Caco-2 (cell line): ENCODE measurements around the gene HAUS7. TPM values are rescaled to one million over a fixed set of nuclear protein-coding genes. Genes with fewer than 3 reads are reported as not detected.
A peak's percentile ranks its signal among the peaks of the same experiment; 100 is the strongest.

ENCODE experiments used
- BruUV-seq: library from RNA; stranded (reverse); fragments of 400-500 nt; replicated peaks from 2 replicates; lab custom pipeline; 2021; lab: Mats Ljungman, UMichigan
- CTCF ChIA-PET: fragments of 300-600 bp; sonication (Branson Sonifier 250); formaldehyde crosslinking; loops from one replicate; lab custom pipeline; 2022; ENCODE audit warnings: antibody characterized with exemption; lab: Charles Lee
- POLR2A ChIA-PET: fragments of 300-600 bp; sonication (Branson Sonifier 250); formaldehyde crosslinking; loops from one replicate; lab custom pipeline; 2022; ENCODE audit warnings: antibody characterized with exemption; lab: Charles Lee
- DNase-seq, 2 experiments: peaks; one replicate each; pipeline versions ENCODE4 v3.0.0 to v3.0.0-alpha.2; 2020 to 2022
- H3K27me3 ChIP-seq: replicated peaks from 2 replicates; pipeline ENCODE4 v1.6.0; 2011; ENCODE audit warnings: low read length; ENCODE audit not compliant: control insufficient read depth, insufficient read depth
- H3K36me3 ChIP-seq: 2 replicates; pipeline ENCODE4 v1.5.1; 2011; ENCODE audit warnings: low read length; ENCODE audit not compliant: control insufficient read depth, insufficient read depth
- H3K4me1 ChIP-seq: fragments of 250-450 bp; sonication (Bioruptor Pico); 2 replicates; pipeline ENCODE4 v1.5.1; 2020; ENCODE audit warnings: mild to moderate bottlenecking
- H3K4me3 ChIP-seq: 2 replicates; pipeline ENCODE4 v1.5.1; 2011; ENCODE audit warnings: low read depth, mild to moderate bottlenecking, control low read depth, low read length
- H3K9me3 ChIP-seq: fragments of 250-450 bp; sonication (Bioruptor Pico); 2 replicates; pipeline ENCODE4 v1.5.1; 2020; ENCODE audit warnings: mild to moderate bottlenecking, moderate library complexity
- H3K27ac Mint-ChIP-seq: one replicate; pipeline ENCODE4 v1.8.0; 2022; ENCODE audit warnings: mixed read lengths; ENCODE audit not compliant: unreplicated experiment
- H3K27me3 Mint-ChIP-seq: one replicate; pipeline ENCODE4 v1.8.0; 2022; ENCODE audit warnings: mixed read lengths; ENCODE audit not compliant: insufficient read depth, unreplicated experiment
- H3K36me3 Mint-ChIP-seq: one replicate; pipeline ENCODE4 v1.8.0; 2022; ENCODE audit warnings: mild to moderate bottlenecking, mixed read lengths; ENCODE audit not compliant: insufficient read depth, unreplicated experiment
- H3K4me1 Mint-ChIP-seq: one replicate; pipeline ENCODE4 v1.8.0; 2022; ENCODE audit warnings: low read depth, mixed read lengths; ENCODE audit not compliant: unreplicated experiment
- H3K4me3 Mint-ChIP-seq: one replicate; pipeline ENCODE4 v1.8.0; 2022; ENCODE audit warnings: mild to moderate bottlenecking, moderate library complexity, mixed read lengths; ENCODE audit not compliant: unreplicated experiment
- H3K9me3 Mint-ChIP-seq: one replicate; pipeline ENCODE4 v1.8.0; 2022; ENCODE audit warnings: mixed read lengths; ENCODE audit not compliant: unreplicated experiment
- CTCF ChIP-seq, 2 experiments: fragments of 200-600 bp in 1 of 2; IDR thresholded peaks; 1 replicate in 1 of 2; 2 replicates in 1 of 2; pipeline versions ENCODE4 v1.5.1 to v1.8.0; 2011 to 2022; ENCODE audit warnings: antibody characterized with exemption in 1 of 2, control low read depth in 1 of 2, inconsistent platforms in 1 of 2, low read depth in 1 of 2, low read length in 1 of 2, mild to moderate bottlenecking in 1 of 2, moderate library complexity in 1 of 2; ENCODE audit not compliant: insufficient read depth in 1 of 2, severe bottlenecking in 1 of 2, unreplicated experiment in 1 of 2
- intact Hi-C: fragments of 100-400 bp; cut with micrococcal nuclease; formaldehyde crosslinking; loops from one replicate; pipeline ENCODE4 v1.10.0; 2022; ENCODE audit not compliant: unreplicated experiment
- total RNA-seq: library from RNA; stranded (reverse); gene quantifications from 2 replicates; pipeline ENCODE4 v1.2.3, GENCODE V29; 2022

Gene HAUS7
- total RNA-seq, 1 experiment from 2014 or later: 34.0 TPM

- intact Hi-C loops: loop anchor here (1.0 kb wide), 1 partner anchor 14 kb away; no protein-coding TSS in a partner anchor
- TF ChIP-seq CTCF (IDR thresholded peaks at IDR 0.05; ENCODE audit: insufficient read depth in 1 of 2, low read depth in 1 of 2, low read length in 1 of 2, severe bottlenecking in 1 of 2, unreplicated experiment in 1 of 2): no peak
- peak overlapping the region; percentile 45 for H3K27ac Mint-ChIP-seq
- Histone ChIP-seq H3K9me3 (no peaks in the 10 kb centered on the region), H3K36me3 (no peaks in the 10 kb centered on the region), H3K27me3 (no peaks in the 10 kb centered on the region), H3K4me3 (no peak overlapping the region), H3K4me1 (peaks cover 35% of the 10 kb centered on the region)
- ChIA-PET POLR2A (no interaction called here), CTCF (interaction anchor here (0.7 to 2.9 kb wide), 4 partner anchors 9 to 18 kb away, joined by 3 to 14 read pairs (median 3); partner anchors contain the start of gene HAUS7)
- BruUV-seq: no TSS peak
- no peaks in the 10 kb centered on the region for H3K9me3 Mint-ChIP-seq
- H3K4me1 Mint-ChIP-seq: no peaks in the 10 kb centered on the region
- DNase-seq: peak; percentile 72 to 87
- no peaks in the 10 kb centered on the region for H3K27me3 Mint-ChIP-seq
- no peaks in the 10 kb centered on the region for H3K36me3 Mint-ChIP-seq
- H3K4me3 Mint-ChIP-seq: peak overlapping the region; percentile 47
Measured at GRCh38 chrX:153488231-153488914, 18.0 kb upstream of the HAUS7 start.

- Mint-ChIP-seq H3K36me3 (no peaks in the 10 kb centered on the region), H3K4me3 (no peak overlapping the region), H3K4me1 (no peaks in the 10 kb centered on the region), H3K27ac (peak overlapping the region; percentile 45), H3K27me3 (no peaks in the 10 kb centered on the region), H3K9me3 (no peaks in the 10 kb centered on the region)
- ChIA-PET POLR2A (no interaction called here), CTCF (no interaction called here)
- H3K9me3 ChIP-seq: no peaks in the 10 kb centered on the region
- no TSS peak for BruUV-seq
- H3K4me3 ChIP-seq: no peak overlapping the region
- TF ChIP-seq CTCF (IDR thresholded peaks at IDR 0.05; ENCODE audit: insufficient read depth in 1 of 2, low read depth in 1 of 2, low read length in 1 of 2, severe bottlenecking in 1 of 2, unreplicated experiment in 1 of 2): no peak
- H3K36me3 ChIP-seq: no peaks in the 10 kb centered on the region
- no peak for DNase-seq
- intact Hi-C loops: loop anchor here (1.0 kb wide), 1 partner anchor 13 kb away; no protein-coding TSS in a partner anchor
- peaks cover 35% of the 10 kb centered on the region for H3K4me1 ChIP-seq
- no peaks in the 10 kb centered on the region for H3K27me3 ChIP-seq
Measured at GRCh38 chrX:153487590-153488071, 17.3 kb upstream of the HAUS7 start.

GRCh38 chrX:153486171-153486570 lies 15.8 kb upstream of the HAUS7 start:
- Mint-ChIP-seq H3K4me1 (no peaks in the 10 kb centered on the region), H3K4me3 (no peak overlapping the region), H3K27me3 (no peaks in the 10 kb centered on the region), H3K9me3 (no peaks in the 10 kb centered on the region), H3K27ac (no peak overlapping the region), H3K36me3 (no peaks in the 10 kb centered on the region)
- no peak for TF ChIP-seq CTCF (IDR thresholded peaks at IDR 0.05; ENCODE audit: insufficient read depth in 1 of 2, low read depth in 1 of 2, low read length in 1 of 2, severe bottlenecking in 1 of 2, unreplicated experiment in 1 of 2)
- Histone ChIP-seq H3K9me3 (no peaks in the 10 kb centered on the region), H3K27me3 (no peaks in the 10 kb centered on the region), H3K36me3 (no peaks in the 10 kb centered on the region), H3K4me1 (peaks cover 26% of the 10 kb centered on the region), H3K4me3 (no peak overlapping the region)
- CTCF ChIA-PET: no interaction called here
- BruUV-seq: no TSS peak
- POLR2A ChIA-PET: no interaction called here
- intact Hi-C loops: no loop called here
- no peak for DNase-seq
